ENCODE measurements around the gene FAM227A.

- no peak for TF ChIP-seq POLR2A (IDR thresholded peaks at IDR 0.05)
- TF ChIP-seq CTCF (IDR thresholded peaks at IDR 0.05): no peak
- no peak for TF ChIP-seq POLR2AphosphoS5 (IDR thresholded peaks at IDR 0.05)
Measured at GRCh38 chr22:38694049-38694448, 37.9 kb upstream of the FAM227A start.

Data from prostate gland (tissue), 2 donors.